ENCODE data around the gene ACER3.
"Not testable (repeated sequence)": the region's sequence is repeated elsewhere in the genome, so short reads cannot be mapped to it uniquely, and the experiment has no call there.

ACER3 gene

GRCh38 chr11:77009533-77010160 lies 148.9 kb downstream of the ACER3 start:
- no peak for DNase-seq

GRCh38 chr11:77014669-77015068 lies 154.0 kb downstream of the ACER3 start:
- DNase-seq: no peak

- not testable (repeated sequence) for DNase-seq
These were observed 157.7 kb downstream of the ACER3 start for GRCh38 chr11:77018396-77018924.

GRCh38 chr11:77019976-77020595 lies 159.4 kb downstream of the ACER3 start:
- DNase-seq: no peak

- no peak for DNase-seq
These were observed 160.0 kb downstream of the ACER3 start for GRCh38 chr11:77020734-77021133.

- no peak for DNase-seq
These were observed 164.0 kb downstream of the ACER3 start for GRCh38 chr11:77024745-77025144.

- no peak for DNase-seq
These were observed 165.5 kb downstream of the ACER3 start for GRCh38 chr11:77026221-77026620.

- DNase-seq: no peak
These were observed 166.0 kb downstream of the ACER3 start for GRCh38 chr11:77026743-77027142.

GRCh38 chr11:77027275-77027674 lies 166.6 kb downstream of the ACER3 start:
- DNase-seq: no peak

GRCh38 chr11:77029829-77030228 lies 169.1 kb downstream of the ACER3 start:
- no peak for DNase-seq

GRCh38 chr11:77030834-77031414 lies 170.2 kb downstream of the ACER3 start:
- DNase-seq: no peak

- no peak for DNase-seq
These were observed 170.9 kb downstream of the ACER3 start for GRCh38 chr11:77031599-77031998.

GRCh38 chr11:77035039-77035438 lies 174.3 kb downstream of the ACER3 start:
- no peak for DNase-seq

- DNase-seq: no peak
These were observed 174.9 kb downstream of the ACER3 start for GRCh38 chr11:77035580-77035979.

GRCh38 chr11:77036398-77036797 lies 175.7 kb downstream of the ACER3 start:
- no peak for DNase-seq

- no peak for DNase-seq
These were observed 176.3 kb downstream of the ACER3 start for GRCh38 chr11:77037057-77037456.

GRCh38 chr11:77038029-77038824 lies 177.5 kb downstream of the ACER3 start:
- no peak for DNase-seq

GRCh38 chr11:77038825-77039326 lies 178.2 kb downstream of the ACER3 start:
- no peak for DNase-seq

- DNase-seq: no peak
These were observed 179.0 kb downstream of the ACER3 start for GRCh38 chr11:77039491-77040400.

GRCh38 chr11:77040401-77040777 lies 179.7 kb downstream of the ACER3 start:
- no peak for DNase-seq

- no peak for DNase-seq
These were observed 180.2 kb downstream of the ACER3 start for GRCh38 chr11:77040889-77041288.

- DNase-seq: no peak
These were observed 181.5 kb downstream of the ACER3 start for GRCh38 chr11:77042111-77042726.
